Hindlimb muscle (tissue), 1 donor: Measurements from ENCODE around the gene COLQ. TPM values are rescaled to one million over a fixed set of nuclear protein-coding genes. Genes with fewer than 3 reads are reported as not detected.
A peak's percentile ranks its signal among the peaks of the same experiment; 100 is the strongest.

ENCODE experiments used
- DNase-seq: peaks from one replicate; pipeline ENCODE4 v3.0.0-alpha.2; 2013
- polyA plus RNA-seq: library from polyadenylated mRNA; unstranded; fragments of 120-200 nt; gene quantifications from one replicate; pipeline ENCODE4 v1.2.1, GENCODE V29; 2013; ENCODE audit not compliant: insufficient read length

Gene COLQ
- polyA plus RNA-seq, 1 donor: 17.8 TPM

DNA sequence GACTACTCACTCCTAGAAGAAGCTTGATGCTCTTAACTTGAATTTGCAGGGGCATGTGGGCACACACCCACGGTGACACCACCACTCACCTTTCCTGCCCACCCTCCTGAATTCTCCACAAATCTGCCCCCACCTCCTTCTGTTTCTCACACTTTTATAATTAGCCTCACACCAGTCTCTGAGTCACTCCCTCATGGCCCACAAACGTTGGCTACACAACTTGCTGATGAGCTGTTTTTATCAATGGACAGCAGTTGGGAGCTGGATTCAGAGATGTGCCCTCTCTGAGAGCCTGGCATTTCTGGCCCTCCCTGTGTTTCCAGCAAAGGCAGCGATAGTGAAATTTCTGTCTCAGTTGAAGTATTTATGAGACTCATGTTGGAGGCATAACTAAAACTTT, 1.3 kb downstream of the COLQ start:
- DNase-seq: no peak

DNA sequence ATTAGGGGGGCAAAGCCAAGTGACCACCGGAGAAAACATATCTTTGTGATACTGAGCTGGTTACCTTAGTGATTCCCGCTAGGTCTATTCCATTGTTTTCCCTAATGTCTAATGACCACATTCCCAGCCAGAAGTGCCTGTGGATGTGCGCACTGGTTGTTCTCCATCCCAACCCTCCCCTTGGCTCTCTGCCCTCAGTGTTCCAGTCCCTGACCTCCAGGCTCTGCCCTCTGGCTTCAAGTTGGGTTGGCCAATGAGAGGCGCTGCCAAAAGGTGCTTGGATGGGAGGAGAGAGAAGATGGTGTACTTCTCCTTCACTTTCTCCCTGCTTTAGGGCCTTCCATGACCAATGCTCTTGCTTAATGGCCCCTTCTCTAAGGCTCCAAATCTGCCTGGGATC, 2.4 kb downstream of the COLQ start:
- no peak for DNase-seq

DNA sequence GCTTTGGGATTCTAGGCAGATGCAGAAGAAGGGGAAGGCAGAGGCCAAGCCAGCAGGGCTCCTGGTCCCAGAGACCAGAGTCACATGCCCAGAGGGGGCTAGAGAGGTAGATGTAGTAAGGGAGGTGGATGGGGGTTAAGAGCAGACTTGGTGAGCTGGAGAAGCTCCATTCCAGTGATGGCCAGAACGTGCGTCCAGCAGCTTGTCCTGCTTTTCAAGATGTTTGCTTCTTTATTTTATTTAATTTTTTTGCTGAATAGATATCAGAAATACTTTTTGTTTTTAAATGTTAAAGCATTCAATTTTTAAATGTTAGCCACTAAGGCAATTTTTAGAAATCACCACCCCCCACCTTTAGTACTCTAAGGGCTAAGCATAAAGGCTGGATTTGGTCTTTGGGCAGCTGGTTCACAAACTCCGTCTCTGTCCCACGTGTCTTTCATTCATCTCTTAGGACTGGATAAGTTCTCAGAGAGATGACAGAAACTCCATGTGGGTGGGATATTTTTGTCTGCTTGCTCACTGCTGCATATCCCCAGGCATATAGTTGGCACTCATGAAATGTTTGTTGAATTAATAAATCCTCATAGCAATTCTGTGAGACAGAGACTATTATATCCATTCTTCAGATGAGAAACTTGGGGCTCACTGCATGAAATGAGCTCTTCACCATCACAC, 6.7 kb downstream of the COLQ start:
- no peak for DNase-seq

DNA sequence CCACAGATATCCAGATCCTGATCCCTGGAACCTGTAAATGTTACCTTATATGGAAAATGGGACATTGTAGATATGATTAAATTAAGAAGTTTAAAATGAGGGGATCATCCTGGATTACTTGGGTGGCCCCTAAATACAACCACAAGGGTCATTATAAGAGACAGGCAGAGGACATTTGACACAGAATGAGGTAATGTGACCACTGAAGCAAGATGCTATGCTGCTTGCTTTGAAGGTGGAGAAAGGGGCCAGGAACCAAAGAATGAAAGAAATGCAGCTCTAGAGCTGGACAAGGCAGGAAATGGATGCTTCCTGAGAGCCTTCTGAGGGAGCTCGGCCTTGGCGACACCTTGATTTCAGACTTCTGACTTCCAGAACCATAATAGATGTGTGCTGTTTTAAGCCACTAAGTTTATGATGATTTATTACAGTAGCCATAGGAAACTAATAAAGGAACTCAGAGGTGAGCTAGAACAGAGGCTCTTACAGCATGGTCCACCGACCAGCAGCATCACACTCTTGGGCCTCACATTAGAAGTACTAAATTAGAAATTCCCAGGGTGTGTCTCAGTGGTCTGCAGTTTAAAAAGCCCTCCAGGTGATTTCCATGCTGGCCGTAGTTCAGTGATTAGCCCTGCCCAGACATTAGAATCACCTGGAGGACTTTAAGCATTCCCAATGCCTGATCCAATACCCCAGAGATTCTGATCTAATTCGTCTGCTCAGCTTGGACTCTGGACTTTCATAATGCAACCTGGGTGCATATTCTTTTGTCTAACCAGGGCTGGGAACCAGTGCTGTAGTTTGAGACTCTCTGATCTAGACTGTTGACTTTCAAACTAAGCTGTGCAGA, 7.5 kb downstream of the COLQ start:
- no peak for DNase-seq

DNA sequence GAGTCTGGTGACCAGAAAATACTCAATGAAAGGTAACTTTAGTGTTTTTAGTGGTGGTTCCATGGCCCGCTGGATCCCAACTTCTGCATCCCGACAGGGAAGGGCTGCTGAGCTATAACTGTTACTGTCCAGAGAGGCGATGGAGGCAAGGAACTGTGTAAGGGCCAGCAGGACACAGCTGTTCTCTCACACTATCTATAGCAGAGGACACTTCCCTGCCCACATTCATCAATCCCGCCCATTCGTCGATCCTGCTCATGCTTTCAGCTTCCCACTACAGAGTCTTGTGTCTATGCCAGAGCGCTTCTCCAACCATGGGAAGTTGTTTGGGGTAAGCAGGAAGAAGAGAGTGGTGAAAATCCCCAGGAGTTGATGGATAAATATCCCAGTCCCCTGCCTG, 8.4 kb downstream of the COLQ start:
- DNase-seq: no peak

DNA sequence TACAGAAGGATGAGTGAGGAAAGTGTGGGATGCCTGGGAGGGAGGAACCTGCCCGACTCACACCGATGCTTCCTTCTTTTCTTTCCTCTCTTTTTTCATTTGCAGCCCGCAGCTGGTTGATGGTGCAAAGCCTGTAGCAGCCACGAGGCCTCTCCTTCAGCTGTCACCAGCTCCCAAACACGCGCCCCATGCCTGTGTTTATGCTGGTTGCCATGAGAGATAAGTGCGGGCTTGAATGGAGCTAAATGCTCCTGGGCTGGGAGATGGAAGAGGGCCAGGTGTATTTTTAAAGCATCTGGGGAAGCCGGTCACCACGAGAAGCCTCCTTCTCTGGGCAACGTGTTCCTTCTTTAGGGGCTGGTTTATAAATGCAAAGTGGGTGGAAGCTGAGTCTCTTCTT, 9.3 kb downstream of the COLQ start:
- peak; percentile 71 for DNase-seq

DNA sequence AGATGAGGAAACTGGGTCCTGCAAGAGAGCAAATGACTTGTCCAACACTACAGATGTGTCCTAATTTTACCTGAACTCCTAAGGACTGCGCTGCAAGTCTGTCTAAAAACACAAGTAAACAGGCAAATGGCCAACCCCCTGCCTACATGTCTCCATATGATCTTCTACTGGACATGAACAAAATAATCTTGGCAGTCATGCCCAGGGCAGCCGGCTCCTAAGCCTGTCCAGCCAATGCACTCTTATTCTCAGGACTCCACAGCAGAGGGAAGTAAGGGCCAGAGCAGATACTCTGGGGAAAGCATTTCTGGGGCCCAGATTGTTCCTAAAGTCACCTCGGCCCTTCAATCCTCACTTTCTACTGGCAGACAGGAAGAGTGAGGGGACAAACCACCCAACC, 10.3 kb downstream of the COLQ start:
- no peak for DNase-seq

DNA sequence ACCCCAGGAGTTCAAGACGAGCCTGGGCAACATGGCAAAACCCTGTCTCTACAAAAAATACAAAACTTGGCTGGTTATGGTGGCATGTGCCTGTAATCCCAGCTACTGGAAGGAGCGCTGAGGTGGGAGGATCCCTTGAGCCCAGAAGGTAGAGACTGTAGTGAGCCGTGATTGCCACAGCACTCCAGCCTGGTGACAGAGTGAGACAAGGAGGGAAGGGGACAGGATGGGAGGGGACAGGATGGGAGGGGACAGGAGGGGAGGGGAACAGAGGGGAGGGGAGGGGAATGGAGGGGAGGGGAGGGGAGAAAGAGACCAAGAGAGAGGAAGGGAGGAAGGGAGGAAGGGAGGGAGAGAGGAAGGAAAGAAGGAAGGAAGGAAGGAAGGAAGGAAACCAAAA, 11.0 kb downstream of the COLQ start:
- no peak for DNase-seq

DNA sequence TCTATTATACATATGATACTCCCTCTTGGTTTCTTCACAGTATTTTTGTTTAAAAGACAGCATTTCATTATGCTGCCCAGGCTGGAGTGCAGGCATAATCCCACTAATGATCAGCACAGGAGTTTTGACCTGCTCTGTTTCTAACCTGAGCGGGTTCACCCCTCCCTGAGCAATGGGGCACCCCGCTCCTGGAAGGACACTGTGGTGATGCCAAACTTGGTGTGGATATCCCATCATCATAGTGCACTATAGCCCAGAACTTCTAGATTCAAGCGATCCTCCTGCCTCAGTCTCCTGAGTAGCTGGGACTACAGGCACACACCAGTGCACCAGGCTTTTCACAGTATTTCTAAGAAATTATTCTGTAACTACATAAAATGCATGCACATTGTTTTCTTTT, 14.9 kb downstream of the COLQ start:
- no peak for DNase-seq

DNA sequence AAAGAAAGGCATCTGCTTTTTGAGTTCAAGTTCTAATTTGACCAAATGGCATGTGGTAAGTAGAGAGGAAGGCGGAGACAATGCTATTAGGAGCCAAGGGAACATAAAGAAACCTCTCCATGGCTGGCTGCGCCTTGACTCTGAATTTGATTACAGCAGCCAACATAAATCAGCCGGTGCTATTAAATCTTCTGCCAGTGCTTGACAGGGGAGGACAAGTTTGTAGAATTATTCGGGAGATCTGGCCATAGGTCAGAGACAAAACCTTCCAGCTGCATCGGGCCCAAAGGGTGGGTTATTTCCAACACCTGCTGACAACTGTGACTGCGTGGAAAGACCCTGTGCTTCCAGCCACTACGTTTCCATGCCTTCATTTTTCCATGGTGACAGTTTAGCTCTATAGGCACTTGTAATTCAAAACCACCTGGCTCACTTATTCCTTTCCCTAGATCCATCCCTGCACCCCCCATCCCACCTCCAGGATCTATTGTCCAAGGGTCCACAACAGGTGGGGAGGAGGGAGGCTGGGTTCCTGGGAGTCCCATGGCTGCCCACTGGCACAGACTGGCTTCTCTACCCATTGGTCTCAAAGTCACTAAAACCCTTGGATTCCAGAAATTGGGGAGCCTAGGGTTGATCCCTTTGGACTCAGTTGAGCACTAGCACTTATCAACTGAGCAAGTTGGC, 15.9 kb downstream of the COLQ start:
- DNase-seq: no peak

DNA sequence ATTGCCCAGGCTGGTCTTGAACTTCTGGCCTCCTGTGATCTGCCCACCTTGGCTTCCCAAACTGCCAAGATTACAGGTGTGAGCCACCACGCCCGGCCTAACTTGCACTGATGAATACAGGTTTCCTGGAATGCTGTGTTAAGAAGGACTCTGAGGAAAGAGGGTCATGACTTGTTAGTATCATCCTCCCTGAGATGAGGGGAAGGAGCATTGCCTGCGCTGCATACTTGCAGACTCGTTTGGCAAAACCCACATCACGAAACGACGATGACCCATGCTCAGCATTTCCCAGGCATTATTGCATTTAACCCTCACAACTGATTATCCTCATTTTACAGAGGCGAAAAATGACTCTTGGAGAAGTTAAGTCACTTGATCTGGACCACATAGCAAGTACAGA, 18.9 kb downstream of the COLQ start:
- DNase-seq: no peak

DNA sequence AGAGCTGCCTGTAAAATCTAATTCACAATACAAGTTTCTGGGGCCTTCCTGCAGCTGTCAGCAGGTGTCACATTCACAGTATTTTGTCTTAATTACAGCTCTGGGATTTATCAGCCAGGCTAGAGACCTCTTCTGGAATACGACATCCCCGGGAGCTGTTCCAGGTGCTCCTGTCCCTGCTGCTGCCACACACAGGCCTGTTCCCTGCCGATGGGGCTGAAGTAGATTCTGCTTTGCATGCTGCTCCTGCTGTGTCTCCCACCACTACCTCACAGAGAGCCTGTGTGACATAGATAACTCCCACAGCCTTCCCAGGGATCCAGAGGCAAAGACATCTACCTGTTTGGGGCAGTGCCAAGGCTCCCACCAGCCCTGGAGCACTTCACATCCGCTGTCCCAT, 20.4 kb downstream of the COLQ start:
- DNase-seq: no peak

DNA sequence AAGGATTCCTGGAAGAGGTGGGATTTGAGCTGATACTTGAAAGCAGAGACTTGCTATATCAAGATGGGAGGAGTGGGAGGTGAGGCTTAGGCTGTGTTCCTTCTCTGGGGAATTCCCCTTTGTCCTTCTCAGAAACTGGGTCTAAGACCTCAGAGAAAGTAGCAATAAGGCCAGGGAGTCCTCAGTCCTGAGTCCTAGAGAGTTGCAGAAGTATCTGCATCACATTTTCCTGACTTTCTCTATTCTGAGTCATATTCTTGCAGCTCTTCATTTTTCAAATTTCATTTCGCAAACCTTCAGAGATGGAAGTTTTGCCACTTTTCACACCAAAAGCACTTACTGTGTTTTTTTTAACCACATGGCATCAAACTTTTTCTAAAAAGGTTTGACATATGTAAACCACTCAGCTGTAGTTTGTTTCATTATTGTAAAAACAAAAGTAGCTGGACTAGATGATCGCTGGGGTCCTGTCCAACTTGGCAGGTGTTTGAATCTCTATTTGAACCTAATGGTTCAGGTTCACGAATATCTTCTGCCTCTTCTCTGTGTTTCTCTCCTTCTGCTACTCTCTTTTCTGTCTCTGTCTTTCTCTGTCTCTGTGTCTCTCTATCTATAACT, 21.3 kb downstream of the COLQ start:
- no peak for DNase-seq

DNA sequence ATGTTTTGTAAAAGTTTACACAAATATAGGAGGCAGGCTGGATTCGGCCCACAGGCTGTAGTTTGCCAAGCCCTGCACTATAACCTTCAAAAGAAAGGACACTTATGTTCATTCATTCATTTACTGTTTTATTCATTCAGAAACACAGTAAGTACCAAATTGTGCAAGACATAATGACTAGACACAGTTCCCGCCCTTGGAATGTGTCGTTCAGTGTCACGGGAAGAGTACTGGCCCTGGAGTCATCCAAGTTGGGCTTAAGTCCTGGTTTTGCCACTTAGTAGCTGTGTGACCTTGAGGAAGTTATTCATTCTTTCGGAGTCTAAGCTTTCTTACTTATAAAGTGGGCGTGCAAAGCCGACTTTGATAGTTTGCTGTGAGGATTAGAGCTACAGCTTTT, 22.0 kb downstream of the COLQ start:
- DNase-seq: no peak

DNA sequence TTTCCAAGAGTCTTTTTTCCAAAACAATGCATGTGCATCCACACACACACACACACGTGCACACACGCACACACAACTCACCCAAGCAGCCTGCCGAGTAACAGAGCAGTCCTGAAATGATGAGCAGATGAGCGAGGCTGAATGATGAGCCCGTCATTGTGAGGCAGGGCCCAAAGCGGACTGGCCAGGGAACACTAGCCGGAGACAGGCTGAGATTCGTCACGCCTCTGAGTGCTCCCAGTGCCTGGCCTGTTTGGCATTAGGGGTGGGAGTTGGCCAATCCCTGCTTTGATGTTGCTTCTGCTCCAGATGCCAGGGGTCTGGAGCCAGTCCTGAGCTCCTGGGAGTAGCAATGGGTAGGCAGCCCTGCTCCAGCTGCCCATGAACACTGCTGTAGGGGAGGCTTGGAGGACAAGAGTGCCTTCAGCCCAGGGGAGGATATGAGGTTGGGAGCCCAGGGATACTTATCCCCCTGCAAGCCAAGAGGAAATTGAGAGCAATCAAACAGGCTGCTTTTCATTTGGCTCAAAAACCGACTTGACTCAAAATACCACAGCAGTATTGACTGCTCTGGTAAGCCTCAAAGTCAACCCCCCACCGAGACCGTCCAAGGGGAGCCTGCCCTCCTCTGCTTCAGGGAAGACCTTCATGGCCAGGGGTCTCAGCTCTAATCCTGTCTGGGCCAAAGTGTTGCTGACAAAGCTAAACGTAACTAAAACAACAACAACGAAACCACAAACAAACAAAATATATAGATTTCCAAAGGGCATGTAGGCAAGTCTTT, 22.9 kb downstream of the COLQ start:
- DNase-seq: peak; percentile 50

DNA sequence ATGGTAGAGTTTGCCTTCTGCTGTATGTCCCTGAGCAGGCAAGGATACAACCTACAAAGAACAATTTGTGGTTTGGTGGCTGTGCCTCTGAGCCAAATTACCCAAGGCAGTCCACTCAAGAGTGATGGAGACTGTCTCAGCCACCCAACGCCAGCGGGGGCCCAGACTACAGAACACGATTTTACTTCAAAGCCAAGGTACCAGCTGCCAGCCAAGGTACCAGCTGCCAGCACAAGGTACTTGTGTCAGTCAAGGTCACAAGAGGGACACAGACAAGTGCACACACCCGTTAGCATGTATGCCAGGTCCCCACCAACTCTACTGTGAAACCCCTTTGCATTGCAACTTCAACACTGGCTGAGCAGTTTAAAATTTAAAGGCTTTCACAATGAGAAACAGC, 23.5 kb downstream of the COLQ start:
- DNase-seq: no peak

DNA sequence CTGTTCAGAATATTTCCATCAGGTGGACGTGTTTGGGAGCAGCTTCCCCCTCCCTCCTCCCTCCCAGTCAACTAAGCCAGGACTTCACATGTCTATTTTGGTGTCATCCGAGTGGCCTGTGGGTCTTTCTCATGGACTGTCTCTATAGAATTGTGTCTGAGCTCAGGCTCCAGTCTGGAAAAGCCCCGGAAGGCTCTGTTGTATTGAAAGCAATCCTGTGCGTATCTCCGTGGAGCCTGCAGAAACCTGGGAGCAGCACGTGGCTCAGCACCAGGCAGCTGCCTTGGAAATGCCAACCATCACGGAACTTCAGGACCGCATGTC, 25.2 kb downstream of the COLQ start:
- DNase-seq: no peak

DNA sequence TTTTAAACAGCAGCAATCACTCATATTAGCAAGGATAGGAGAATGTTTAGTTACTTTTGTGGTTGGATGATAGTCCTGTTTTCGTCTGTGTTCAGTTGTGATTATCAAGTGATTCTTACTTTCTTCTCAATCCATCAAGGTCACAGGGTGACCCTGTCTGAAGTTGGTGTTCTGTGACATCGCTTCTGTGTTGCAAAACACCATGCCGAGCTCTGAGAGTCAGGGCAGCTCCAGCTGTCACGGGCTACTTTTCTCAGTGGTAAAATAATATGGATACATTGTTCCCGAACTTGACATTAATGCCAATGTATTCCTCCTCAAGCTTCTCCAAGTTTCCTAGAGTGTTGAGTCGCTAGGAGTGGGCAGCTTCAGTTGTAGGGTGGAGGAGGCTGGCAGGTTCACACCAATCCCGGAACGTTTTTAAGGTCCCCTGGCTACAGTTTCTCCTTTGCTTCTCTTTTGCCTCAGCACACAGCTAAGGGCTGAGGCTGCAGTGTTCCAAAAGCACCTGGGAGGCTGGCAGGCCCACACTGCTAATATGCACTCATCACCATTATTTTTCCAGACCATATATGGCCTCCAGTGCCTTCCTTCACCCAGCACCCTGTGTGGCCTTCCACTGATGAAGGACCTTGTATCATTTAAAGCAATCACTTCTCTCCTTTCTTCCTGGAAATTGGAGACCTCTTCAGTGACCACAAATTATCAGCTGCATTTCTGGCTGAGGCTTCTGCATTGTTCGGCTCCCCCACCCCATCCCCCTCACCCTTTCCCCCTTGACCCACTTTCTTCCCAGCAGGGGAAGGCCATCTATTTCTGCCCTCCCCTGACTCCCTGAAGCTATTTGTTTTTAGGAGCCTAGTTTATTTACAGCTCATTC, 25.8 kb downstream of the COLQ start:
- no peak for DNase-seq

DNA sequence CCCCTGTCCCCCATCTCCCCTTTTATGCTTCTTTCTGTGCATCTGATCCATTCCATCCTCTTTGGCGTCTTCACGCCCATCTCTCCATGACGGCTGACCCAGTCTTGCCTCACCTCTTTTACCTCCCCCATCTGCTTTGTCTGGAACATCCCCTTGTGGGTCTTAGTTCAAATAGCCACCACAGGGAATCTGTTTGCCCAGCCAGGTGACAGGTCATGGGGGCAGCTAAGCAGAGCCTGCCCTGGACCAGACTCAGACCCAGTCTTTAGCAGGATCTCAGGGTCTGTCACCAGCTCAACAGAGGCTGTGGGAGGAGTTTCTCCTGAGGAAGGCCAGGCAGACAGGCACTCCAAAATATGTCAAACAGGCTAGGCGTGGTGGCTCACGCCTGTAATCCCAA, 28.1 kb downstream of the COLQ start:
- DNase-seq: no peak

DNA sequence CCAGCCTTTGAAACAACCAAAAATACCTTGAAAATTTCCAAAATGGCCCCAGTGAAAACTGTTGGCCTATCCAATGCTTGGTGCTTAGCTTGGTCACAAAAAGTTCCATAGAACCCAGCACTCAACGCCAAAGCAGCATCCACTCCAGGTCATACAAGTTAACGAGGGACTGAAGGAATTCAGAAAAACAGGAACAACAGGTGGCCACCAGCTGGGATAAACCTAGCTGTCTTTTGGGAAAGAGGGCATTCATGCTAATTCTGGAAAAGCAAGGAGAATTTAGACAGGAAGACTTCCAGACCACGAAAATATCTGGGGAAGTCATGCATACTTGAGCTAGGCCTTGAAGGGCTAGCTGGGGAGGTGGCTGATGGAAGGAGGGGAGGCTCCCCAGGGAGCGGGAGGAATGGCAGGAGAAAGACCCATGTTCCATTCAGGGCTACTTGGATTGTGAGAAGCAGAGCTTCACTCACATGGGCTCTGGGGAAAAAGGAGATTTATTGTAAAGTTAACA, 28.6 kb downstream of the COLQ start:
- no peak for DNase-seq

DNA sequence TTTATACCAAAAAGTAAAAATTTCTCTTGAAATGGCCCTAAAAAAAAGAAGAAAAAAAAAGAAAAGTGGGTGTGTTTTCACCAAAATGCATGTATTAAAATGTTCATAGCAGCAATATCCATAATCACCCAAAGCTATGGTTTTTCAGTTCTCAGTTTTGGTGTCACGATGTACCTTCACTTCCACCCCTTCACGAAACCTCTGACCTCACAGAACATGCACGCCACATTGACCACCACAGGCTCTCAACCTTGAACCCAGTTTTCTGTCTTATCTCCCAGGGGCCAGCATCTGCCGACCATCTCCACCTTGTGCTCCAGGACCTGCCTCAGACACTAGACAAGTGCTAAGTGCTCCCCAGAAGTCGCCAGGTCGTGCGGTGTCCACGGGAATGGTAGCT, 30.4 kb downstream of the COLQ start:
- no peak for DNase-seq
